OCI-M2 (cell line): ENCODE results near the gene TGFBR3.
"Not testable (repeated sequence)": the region's sequence is repeated elsewhere in the genome, so short reads cannot be mapped to it uniquely, and the experiment has no call there.

Experiments used
- DNase-seq: peaks from one replicate; lab custom pipeline; 2025; ENCODE audit not compliant: unreplicated experiment; lab: John Stamatoyannopoulos, UW

The TGFBR3 gene

GRCh38 chr1:91697416-91697815, 188.5 kb downstream of the TGFBR3 start:
- no peak for DNase-seq

GRCh38 chr1:91696321-91696720, 189.6 kb downstream of the TGFBR3 start:
- DNase-seq = no peak

GRCh38 chr1:91693557-91693956, 192.4 kb downstream of the TGFBR3 start:
- DNase-seq = no peak

GRCh38 chr1:91691525-91691924, 194.4 kb downstream of the TGFBR3 start:
- DNase-seq = no peak

- DNase-seq = no peak
Observed at GRCh38 chr1:91689641-91690481, 196.1 kb downstream of the TGFBR3 start.

GRCh38 chr1:91687452-91687851, 198.5 kb downstream of the TGFBR3 start:
- DNase-seq = no peak

- no peak for DNase-seq
Observed at GRCh38 chr1:91685994-91686393, 200.0 kb downstream of the TGFBR3 start.

GRCh38 chr1:91684481-91685196, 201.3 kb downstream of the TGFBR3 start:
- DNase-seq = no peak

- DNase-seq = no peak
Observed at GRCh38 chr1:91683598-91683951, 202.4 kb downstream of the TGFBR3 start.

- DNase-seq = no peak
Observed at GRCh38 chr1:91682882-91683597, 202.9 kb downstream of the TGFBR3 start.

GRCh38 chr1:91680556-91681155, 205.3 kb downstream of the TGFBR3 start:
- DNase-seq = no peak

GRCh38 chr1:91679446-91679845, 206.5 kb downstream of the TGFBR3 start:
- no peak for DNase-seq

GRCh38 chr1:91676030-91676429, 209.9 kb downstream of the TGFBR3 start:
- DNase-seq = no peak

GRCh38 chr1:91674107-91674506, 211.8 kb downstream of the TGFBR3 start:
- DNase-seq = no peak

- DNase-seq = no peak
Observed at GRCh38 chr1:91673613-91674012, 212.3 kb downstream of the TGFBR3 start.

GRCh38 chr1:91672601-91673161, 213.3 kb downstream of the TGFBR3 start:
- no peak for DNase-seq

- no peak for DNase-seq
Observed at GRCh38 chr1:91670781-91671180, 215.2 kb downstream of the TGFBR3 start.

GRCh38 chr1:91669584-91670350, 216.2 kb downstream of the TGFBR3 start:
- no peak for DNase-seq

GRCh38 chr1:91666651-91667050, 219.3 kb downstream of the TGFBR3 start:
- DNase-seq = not testable (repeated sequence)

- no peak for DNase-seq
Observed at GRCh38 chr1:91661121-91661520, 224.8 kb downstream of the TGFBR3 start.
